ENCODE results near the gene SSTR4.
A peak's percentile ranks its signal among the peaks of the same experiment; 100 is the strongest.

The SSTR4 gene

GRCh38 chr20:23046431-23046830 lies 11.3 kb downstream of the SSTR4 start:
- no peak for DNase-seq

GRCh38 chr20:23047001-23047737 lies 12.1 kb downstream of the SSTR4 start:
- no peak for DNase-seq

GRCh38 chr20:23047738-23048214 lies 12.7 kb downstream of the SSTR4 start:
- DNase-seq: no peak

- no peak for DNase-seq
These were observed 13.4 kb downstream of the SSTR4 start for GRCh38 chr20:23048283-23049200.

GRCh38 chr20:23049201-23050075 lies 14.3 kb downstream of the SSTR4 start, which contains the start of gene THBD:
THBD (minus strand) TSS chr20:23049672; CDS start chr20:23049504, 168 bp downstream.
- no peak for DNase-seq

- DNase-seq: no peak
These were observed 15.1 kb downstream of the SSTR4 start for GRCh38 chr20:23050076-23050838.

- no peak for DNase-seq
These were observed 15.9 kb downstream of the SSTR4 start for GRCh38 chr20:23050847-23051627.

GRCh38 chr20:23052904-23053303 lies 17.8 kb downstream of the SSTR4 start:
- no peak for DNase-seq

- DNase-seq: no peak
These were observed 23.1 kb downstream of the SSTR4 start for GRCh38 chr20:23058240-23058639.

GRCh38 chr20:23059001-23059400 lies 23.9 kb downstream of the SSTR4 start:
- DNase-seq: no peak

GRCh38 chr20:23059846-23060245 lies 24.7 kb downstream of the SSTR4 start:
- no peak for DNase-seq

GRCh38 chr20:23060629-23061028 lies 25.5 kb downstream of the SSTR4 start:
- no peak for DNase-seq

- DNase-seq: no peak
These were observed 26.1 kb downstream of the SSTR4 start for GRCh38 chr20:23061262-23061661.

- peak; percentile 13 to 43 for DNase-seq
These were observed 26.8 kb downstream of the SSTR4 start for GRCh38 chr20:23061734-23062561.

GRCh38 chr20:23062632-23063031 lies 27.5 kb downstream of the SSTR4 start:
- DNase-seq: no peak

- no peak for DNase-seq
These were observed 28.1 kb downstream of the SSTR4 start for GRCh38 chr20:23063168-23063567.

- no peak for DNase-seq
These were observed 28.5 kb downstream of the SSTR4 start for GRCh38 chr20:23063581-23063980.

GRCh38 chr20:23065266-23066201 lies 30.4 kb downstream of the SSTR4 start:
- no peak for DNase-seq

GRCh38 chr20:23066772-23067171 lies 31.7 kb downstream of the SSTR4 start:
- no peak for DNase-seq
